ENCODE measurements around the gene ARHGAP40.
A peak's percentile ranks its signal among the peaks of the same experiment; 100 is the strongest.

ARHGAP40 gene

DNA sequence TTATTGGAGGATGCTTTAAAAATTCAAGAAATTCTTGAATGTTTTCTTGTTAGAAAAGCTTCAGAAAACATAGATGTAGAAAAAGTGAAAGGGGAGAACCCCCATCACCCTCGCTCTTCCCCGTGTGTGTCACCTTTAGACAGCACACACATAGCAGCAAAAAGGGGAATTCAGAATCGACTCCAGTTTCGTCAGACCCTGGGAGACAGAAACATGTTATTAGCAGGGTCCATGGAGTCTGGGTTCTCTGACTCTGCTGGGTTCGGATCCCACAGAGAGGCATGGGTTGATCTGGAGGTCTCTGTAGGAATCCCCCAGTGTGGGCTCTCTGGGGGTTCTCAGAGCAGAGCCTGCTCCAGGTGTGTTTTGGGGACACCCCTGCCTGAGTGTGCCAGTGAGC is 43.7 kb downstream of the ARHGAP40 start:
- H3K36me3 ChIP-seq (ENCODE audit: control insufficient read depth in 5 of 5, insufficient read depth in 5 of 5, low read length in 5 of 5): no peaks in the 10 kb centered on the region
- H3K4me1 ChIP-seq (ENCODE audit: control insufficient read depth in 5 of 5, insufficient read depth in 5 of 5, low read length in 5 of 5): peaks cover 0 to 9% (median 7%) of the 10 kb centered on the region in 5 donors
- no peak overlapping the region for H3K4me3 ChIP-seq (ENCODE audit: low read depth in 1 of 5, low read length in 5 of 5)
- no peak overlapping the region for H3K9ac ChIP-seq (ENCODE audit: low read length in 5 of 5)
- no peaks in the 10 kb centered on the region for H3K9me3 ChIP-seq (ENCODE audit: control insufficient read depth in 5 of 5, low read length in 5 of 5)
- no peak overlapping the region for H3K27ac ChIP-seq (ENCODE audit: low read depth, low read length)
- peaks cover 20 to 53% (median 39%) of the 10 kb centered on the region in 5 donors for H3K27me3 ChIP-seq (ENCODE audit: control insufficient read depth in 5 of 5, insufficient read depth in 4 of 5, low read length in 5 of 5)

DNA sequence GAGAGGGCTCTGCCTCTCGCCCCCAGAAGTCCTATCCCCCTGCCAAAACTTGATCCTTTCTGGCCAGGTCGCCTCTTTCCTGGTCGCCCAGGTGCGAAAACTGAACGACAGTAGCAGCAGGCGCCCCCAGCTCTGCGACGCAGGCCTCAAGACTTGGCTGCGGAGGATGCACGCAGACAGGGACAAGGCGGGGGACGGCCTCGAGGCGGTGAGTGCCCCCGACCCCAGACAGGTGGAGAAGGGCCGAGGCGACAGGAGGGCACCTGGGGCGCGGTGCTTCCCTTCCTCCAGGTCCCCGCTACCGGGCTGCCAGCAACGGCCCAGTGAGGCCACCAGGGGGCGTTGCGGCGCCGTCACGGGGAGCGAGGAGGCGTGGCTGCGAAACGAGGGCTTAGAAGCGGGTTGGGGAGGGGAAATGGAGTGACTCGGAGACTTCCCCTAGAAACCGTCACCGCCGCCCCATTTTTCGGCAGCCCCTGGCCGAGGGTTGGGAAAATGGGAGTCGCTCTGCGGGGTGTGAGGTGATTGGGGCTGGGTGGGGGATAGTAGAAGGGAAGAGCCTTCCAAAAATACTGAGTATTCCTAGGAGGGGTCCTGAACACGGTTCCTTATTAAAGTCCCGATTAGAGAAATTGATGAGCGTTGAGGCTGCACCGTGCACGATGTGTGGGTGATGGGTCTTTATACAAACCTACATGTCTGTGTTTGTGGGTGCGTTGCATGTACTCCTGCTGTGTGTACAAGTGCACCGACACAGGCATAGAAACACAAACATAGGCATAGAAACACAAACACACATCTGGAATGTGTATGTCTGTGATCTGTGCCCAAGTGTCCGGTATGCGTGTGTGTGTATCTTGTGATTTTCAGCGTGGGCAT is 44.6 kb downstream of the ARHGAP40 start:
- Histone ChIP-seq H3K36me3 (ENCODE audit: control insufficient read depth in 5 of 5, insufficient read depth in 5 of 5, low read length in 5 of 5) (no peaks in the 10 kb centered on the region), H3K27me3 (ENCODE audit: control insufficient read depth in 5 of 5, insufficient read depth in 4 of 5, low read length in 5 of 5) (peaks cover 24 to 57% (median 44%) of the 10 kb centered on the region in 5 donors), H3K4me3 (ENCODE audit: low read depth in 1 of 5, low read length in 5 of 5) (peak overlapping the region in 2 of 5 donors; percentile 15), H3K4me1 (ENCODE audit: control insufficient read depth in 5 of 5, insufficient read depth in 5 of 5, low read length in 5 of 5) (peaks cover 0 to 9% (median 7%) of the 10 kb centered on the region in 5 donors), H3K27ac (ENCODE audit: low read depth, low read length) (no peak overlapping the region), H3K9ac (ENCODE audit: low read length in 5 of 5) (no peak overlapping the region), H3K9me3 (ENCODE audit: control insufficient read depth in 5 of 5, low read length in 5 of 5) (no peaks in the 10 kb centered on the region)

DNA sequence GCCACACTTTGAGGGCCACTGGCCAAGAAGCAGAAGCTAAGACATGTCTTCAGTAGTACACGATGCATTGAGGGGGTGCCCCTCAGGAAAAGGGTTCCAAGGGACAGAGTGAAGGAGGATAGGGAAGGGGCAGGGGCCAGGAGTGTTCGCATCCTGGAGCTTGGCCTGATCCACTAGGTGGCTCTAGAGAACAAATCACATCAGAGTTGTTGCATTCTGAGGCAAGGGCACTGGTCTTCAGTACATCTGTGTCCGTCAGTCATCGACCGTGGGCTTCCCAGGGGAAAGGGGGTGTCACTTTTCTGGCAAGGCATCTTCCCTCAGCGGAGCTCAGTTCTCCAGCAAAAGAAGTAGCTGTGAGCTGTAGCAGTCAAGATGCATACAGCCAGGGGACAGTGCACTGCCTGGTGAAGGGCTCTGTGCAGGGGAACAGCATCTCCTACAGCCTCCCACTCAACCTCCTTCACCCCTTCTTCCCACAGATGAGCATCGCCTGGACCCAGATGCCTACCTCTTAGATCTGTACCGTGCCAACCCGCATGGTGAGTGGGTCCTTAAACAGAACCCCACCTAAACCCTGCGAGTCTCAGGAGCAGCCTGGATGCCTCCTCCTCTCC is 47.8 kb downstream of the ARHGAP40 start:
- Histone ChIP-seq H3K9ac (ENCODE audit: low read length in 5 of 5) (no peak overlapping the region), H3K4me1 (ENCODE audit: control insufficient read depth in 5 of 5, insufficient read depth in 5 of 5, low read length in 5 of 5) (peaks cover 0 to 9% (median 7%) of the 10 kb centered on the region in 5 donors), H3K4me3 (ENCODE audit: low read depth in 1 of 5, low read length in 5 of 5) (no peak overlapping the region), H3K27ac (ENCODE audit: low read depth, low read length) (no peak overlapping the region), H3K9me3 (ENCODE audit: control insufficient read depth in 5 of 5, low read length in 5 of 5) (no peaks in the 10 kb centered on the region), H3K27me3 (ENCODE audit: control insufficient read depth in 5 of 5, insufficient read depth in 4 of 5, low read length in 5 of 5) (peaks cover 33 to 49% (median 42%) of the 10 kb centered on the region in 5 donors), H3K36me3 (ENCODE audit: control insufficient read depth in 5 of 5, insufficient read depth in 5 of 5, low read length in 5 of 5) (no peaks in the 10 kb centered on the region)

DNA sequence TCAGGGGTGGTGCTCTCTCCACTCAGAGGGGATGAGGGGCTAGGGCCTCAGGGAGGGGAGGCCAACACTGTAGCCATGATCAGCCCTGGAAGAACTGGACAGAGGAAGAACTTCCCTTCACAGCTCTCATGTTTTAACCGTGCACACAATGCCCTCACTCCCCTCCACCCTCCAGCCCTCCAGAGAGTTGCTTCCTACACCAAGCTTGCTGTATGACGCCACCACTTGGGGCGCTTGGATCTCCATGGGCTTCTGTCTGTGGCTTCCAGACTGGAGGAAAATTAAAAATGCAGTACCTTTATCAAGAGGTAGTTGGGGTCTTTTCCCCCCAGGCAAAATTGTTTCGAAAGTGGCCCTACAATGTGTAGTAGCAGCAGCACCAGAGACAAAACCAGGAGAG is 48.4 kb downstream of the ARHGAP40 start:
- Histone ChIP-seq H3K36me3 (ENCODE audit: control insufficient read depth in 5 of 5, insufficient read depth in 5 of 5, low read length in 5 of 5) (no peaks in the 10 kb centered on the region), H3K9ac (ENCODE audit: low read length in 5 of 5) (no peak overlapping the region), H3K4me3 (ENCODE audit: low read depth in 1 of 5, low read length in 5 of 5) (no peak overlapping the region), H3K9me3 (ENCODE audit: control insufficient read depth in 5 of 5, low read length in 5 of 5) (no peaks in the 10 kb centered on the region), H3K27me3 (ENCODE audit: control insufficient read depth in 5 of 5, insufficient read depth in 4 of 5, low read length in 5 of 5) (peaks cover 33 to 48% (median 41%) of the 10 kb centered on the region in 5 donors), H3K4me1 (ENCODE audit: control insufficient read depth in 5 of 5, insufficient read depth in 5 of 5, low read length in 5 of 5) (peaks cover 0 to 9% (median 7%) of the 10 kb centered on the region in 5 donors), H3K27ac (ENCODE audit: low read depth, low read length) (no peak overlapping the region)

DNA sequence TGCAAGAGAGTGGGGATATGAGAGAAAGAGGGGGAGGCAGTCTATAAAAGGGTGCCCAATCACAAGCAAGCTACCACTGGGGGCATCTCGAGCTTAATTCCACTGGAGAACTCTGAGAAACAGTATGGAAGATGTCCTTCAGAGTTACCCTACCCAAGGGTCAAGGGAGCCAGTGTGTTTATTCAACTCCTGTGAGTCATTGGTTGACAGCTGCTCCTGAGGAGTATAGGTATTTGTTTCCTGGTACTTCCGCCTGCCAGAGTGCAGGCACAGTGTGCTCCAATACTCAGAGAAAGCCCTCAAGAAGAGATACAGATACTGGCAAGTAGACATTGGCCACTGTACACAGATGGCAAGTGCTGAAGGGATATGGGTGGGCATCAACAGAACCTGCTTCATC is 49.5 kb downstream of the ARHGAP40 start:
- H3K36me3 ChIP-seq (ENCODE audit: control insufficient read depth in 5 of 5, insufficient read depth in 5 of 5, low read length in 5 of 5): no peaks in the 10 kb centered on the region
- H3K27ac ChIP-seq (ENCODE audit: low read depth, low read length): no peak overlapping the region
- H3K9ac ChIP-seq (ENCODE audit: low read length in 5 of 5): no peak overlapping the region
- H3K4me3 ChIP-seq (ENCODE audit: low read depth in 1 of 5, low read length in 5 of 5): no peak overlapping the region
- H3K27me3 ChIP-seq (ENCODE audit: control insufficient read depth in 5 of 5, insufficient read depth in 4 of 5, low read length in 5 of 5): peaks cover 28 to 43% (median 31%) of the 10 kb centered on the region in 5 donors
- H3K9me3 ChIP-seq (ENCODE audit: control insufficient read depth in 5 of 5, low read length in 5 of 5): no peaks in the 10 kb centered on the region
- peaks cover 0 to 5% (median 4%) of the 10 kb centered on the region in 5 donors for H3K4me1 ChIP-seq (ENCODE audit: control insufficient read depth in 5 of 5, insufficient read depth in 5 of 5, low read length in 5 of 5)

- Histone ChIP-seq H3K9ac (ENCODE audit: low read length in 5 of 5) (no peak overlapping the region), H3K27me3 (ENCODE audit: control insufficient read depth in 5 of 5, insufficient read depth in 4 of 5, low read length in 5 of 5) (peaks cover 27 to 43% (median 32%) of the 10 kb centered on the region in 5 donors), H3K9me3 (ENCODE audit: control insufficient read depth in 5 of 5, low read length in 5 of 5) (no peaks in the 10 kb centered on the region), H3K36me3 (ENCODE audit: control insufficient read depth in 5 of 5, insufficient read depth in 5 of 5, low read length in 5 of 5) (no peaks in the 10 kb centered on the region), H3K27ac (ENCODE audit: low read depth, low read length) (no peak overlapping the region), H3K4me3 (ENCODE audit: low read depth in 1 of 5, low read length in 5 of 5) (no peak overlapping the region), H3K4me1 (ENCODE audit: control insufficient read depth in 5 of 5, insufficient read depth in 5 of 5, low read length in 5 of 5) (peaks cover 0 to 2% (median under 1%) of the 10 kb centered on the region in 5 donors)
Measured at GRCh38 chr20:38651562-38651961, 50.0 kb downstream of the ARHGAP40 start.

GRCh38 chr20:38652995-38653394 is 51.4 kb downstream of the ARHGAP40 start:
- H3K27me3 ChIP-seq (ENCODE audit: control insufficient read depth in 5 of 5, insufficient read depth in 4 of 5, low read length in 5 of 5): peaks cover 30 to 49% (median 40%) of the 10 kb centered on the region in 5 donors

GRCh38 chr20:38657390-38657789 is 55.8 kb downstream of the ARHGAP40 start:
- Histone ChIP-seq H3K9ac (ENCODE audit: low read length in 5 of 5) (no peak overlapping the region), H3K27me3 (ENCODE audit: control insufficient read depth in 5 of 5, insufficient read depth in 4 of 5, low read length in 5 of 5) (peaks cover 5 to 34% (median 12%) of the 10 kb centered on the region in 5 donors), H3K36me3 (ENCODE audit: control insufficient read depth in 5 of 5, insufficient read depth in 5 of 5, low read length in 5 of 5) (no peaks in the 10 kb centered on the region), H3K4me3 (ENCODE audit: low read depth in 1 of 5, low read length in 5 of 5) (no peak overlapping the region), H3K4me1 (ENCODE audit: control insufficient read depth in 5 of 5, insufficient read depth in 5 of 5, low read length in 5 of 5) (no peaks in the 10 kb centered on the region), H3K9me3 (ENCODE audit: control insufficient read depth in 5 of 5, low read length in 5 of 5) (no peaks in the 10 kb centered on the region), H3K27ac (ENCODE audit: low read depth, low read length) (no peak overlapping the region)

More at GRCh38 chr20:38652995-38653394, 51.4 kb downstream of the ARHGAP40 start:
- Histone ChIP-seq H3K27ac (ENCODE audit: low read depth, low read length) (no peak overlapping the region), H3K36me3 (ENCODE audit: control insufficient read depth in 5 of 5, insufficient read depth in 5 of 5, low read length in 5 of 5) (no peaks in the 10 kb centered on the region), H3K9me3 (ENCODE audit: control insufficient read depth in 5 of 5, low read length in 5 of 5) (no peaks in the 10 kb centered on the region), H3K9ac (ENCODE audit: low read length in 5 of 5) (no peak overlapping the region), H3K4me3 (ENCODE audit: low read depth in 1 of 5, low read length in 5 of 5) (no peak overlapping the region), H3K4me1 (ENCODE audit: control insufficient read depth in 5 of 5, insufficient read depth in 5 of 5, low read length in 5 of 5) (no peaks in the 10 kb centered on the region)

GRCh38 chr20:38658879-38659596 is 57.4 kb downstream of the ARHGAP40 start:
- Histone ChIP-seq H3K9me3 (ENCODE audit: control insufficient read depth in 5 of 5, low read length in 5 of 5) (peaks cover 0 to 1% (median 0%) of the 10 kb centered on the region in 5 donors), H3K27me3 (ENCODE audit: control insufficient read depth in 5 of 5, insufficient read depth in 4 of 5, low read length in 5 of 5) (peaks cover 5 to 39% (median 15%) of the 10 kb centered on the region in 5 donors), H3K4me1 (ENCODE audit: control insufficient read depth in 5 of 5, insufficient read depth in 5 of 5, low read length in 5 of 5) (no peaks in the 10 kb centered on the region), H3K36me3 (ENCODE audit: control insufficient read depth in 5 of 5, insufficient read depth in 5 of 5, low read length in 5 of 5) (no peaks in the 10 kb centered on the region), H3K9ac (ENCODE audit: low read length in 5 of 5) (no peak overlapping the region), H3K4me3 (ENCODE audit: low read depth in 1 of 5, low read length in 5 of 5) (no peak overlapping the region), H3K27ac (ENCODE audit: low read depth, low read length) (no peak overlapping the region)

- no peaks in the 10 kb centered on the region for H3K4me1 ChIP-seq (ENCODE audit: control insufficient read depth in 5 of 5, insufficient read depth in 5 of 5, low read length in 5 of 5)
- no peak overlapping the region for H3K4me3 ChIP-seq (ENCODE audit: low read depth in 1 of 5, low read length in 5 of 5)
- H3K27ac ChIP-seq (ENCODE audit: low read depth, low read length): no peak overlapping the region
- H3K9me3 ChIP-seq (ENCODE audit: control insufficient read depth in 5 of 5, low read length in 5 of 5): peaks cover 0 to 6% (median 5%) of the 10 kb centered on the region in 5 donors
- peaks cover 5 to 44% (median 17%) of the 10 kb centered on the region in 5 donors for H3K27me3 ChIP-seq (ENCODE audit: control insufficient read depth in 5 of 5, insufficient read depth in 4 of 5, low read length in 5 of 5)
- no peak overlapping the region for H3K9ac ChIP-seq (ENCODE audit: low read length in 5 of 5)
- no peaks in the 10 kb centered on the region for H3K36me3 ChIP-seq (ENCODE audit: control insufficient read depth in 5 of 5, insufficient read depth in 5 of 5, low read length in 5 of 5)
Measured at GRCh38 chr20:38659597-38659880, 57.9 kb downstream of the ARHGAP40 start.

All from subcutaneous abdominal adipose tissue (tissue), 5 donors.